GM13976 (cell line): Measurements from ENCODE around the gene HAUS8.

Experiments
- DNase-seq: peaks from one replicate; pipeline ENCODE4 v3.0.0; 2012; ENCODE audit warnings: low spot score
- in situ Hi-C: fragments of 300-500 bp; cut with MboI; formaldehyde crosslinking; loops from one replicate; pipeline ENCODE4 v1.12.0; 2022; ENCODE audit warnings: low sequenced_read_pairs, mixed read lengths, inconsistent platforms; ENCODE audit not compliant: unreplicated experiment
- TF ChIP-seq, protein P1 (sequence below): IDR thresholded peaks from 2 replicates; pipeline ENCODE4 v1.5.1; 2012; ENCODE audit warnings: borderline replicate concordance, mild to moderate bottlenecking; ENCODE audit not compliant: insufficient read depth; ENCODE audit errors: extremely low read depth, missing control alignments, control extremely low read depth

The HAUS8 gene

GRCh38 chr19:17077447-17078028 is 2.3 kb upstream of the HAUS8 start:
- in situ Hi-C loops = no loop called here
- TF ChIP-seq, protein P1, sequence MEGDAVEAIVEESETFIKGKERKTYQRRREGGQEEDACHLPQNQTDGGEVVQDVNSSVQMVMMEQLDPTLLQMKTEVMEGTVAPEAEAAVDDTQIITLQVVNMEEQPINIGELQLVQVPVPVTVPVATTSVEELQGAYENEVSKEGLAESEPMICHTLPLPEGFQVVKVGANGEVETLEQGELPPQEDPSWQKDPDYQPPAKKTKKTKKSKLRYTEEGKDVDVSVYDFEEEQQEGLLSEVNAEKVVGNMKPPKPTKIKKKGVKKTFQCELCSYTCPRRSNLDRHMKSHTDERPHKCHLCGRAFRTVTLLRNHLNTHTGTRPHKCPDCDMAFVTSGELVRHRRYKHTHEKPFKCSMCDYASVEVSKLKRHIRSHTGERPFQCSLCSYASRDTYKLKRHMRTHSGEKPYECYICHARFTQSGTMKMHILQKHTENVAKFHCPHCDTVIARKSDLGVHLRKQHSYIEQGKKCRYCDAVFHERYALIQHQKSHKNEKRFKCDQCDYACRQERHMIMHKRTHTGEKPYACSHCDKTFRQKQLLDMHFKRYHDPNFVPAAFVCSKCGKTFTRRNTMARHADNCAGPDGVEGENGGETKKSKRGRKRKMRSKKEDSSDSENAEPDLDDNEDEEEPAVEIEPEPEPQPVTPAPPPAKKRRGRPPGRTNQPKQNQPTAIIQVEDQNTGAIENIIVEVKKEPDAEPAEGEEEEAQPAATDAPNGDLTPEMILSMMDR = no peak
- DNase-seq = no peak

GRCh38 chr19:17076543-17076991 is 1.3 kb upstream of the HAUS8 start:
- in situ Hi-C loops = no loop called here
- TF ChIP-seq, protein P1 = no peak
- DNase-seq = no peak

- in situ Hi-C loops = no loop called here
- TF ChIP-seq, protein P1 = no peak
- DNase-seq = no peak
Measured at GRCh38 chr19:17075864-17076542, 751 bp upstream of the HAUS8 start.

- in situ Hi-C loops = loop anchor here (25.0 kb wide), 1 partner anchor 163 kb away; the partner anchor contains the start of genes NR2F6 and OCEL1
- TF ChIP-seq, protein P1 = no peak
- DNase-seq = no peak
Measured at GRCh38 chr19:17074634-17075034, 618 bp downstream of the HAUS8 start.

DNA sequence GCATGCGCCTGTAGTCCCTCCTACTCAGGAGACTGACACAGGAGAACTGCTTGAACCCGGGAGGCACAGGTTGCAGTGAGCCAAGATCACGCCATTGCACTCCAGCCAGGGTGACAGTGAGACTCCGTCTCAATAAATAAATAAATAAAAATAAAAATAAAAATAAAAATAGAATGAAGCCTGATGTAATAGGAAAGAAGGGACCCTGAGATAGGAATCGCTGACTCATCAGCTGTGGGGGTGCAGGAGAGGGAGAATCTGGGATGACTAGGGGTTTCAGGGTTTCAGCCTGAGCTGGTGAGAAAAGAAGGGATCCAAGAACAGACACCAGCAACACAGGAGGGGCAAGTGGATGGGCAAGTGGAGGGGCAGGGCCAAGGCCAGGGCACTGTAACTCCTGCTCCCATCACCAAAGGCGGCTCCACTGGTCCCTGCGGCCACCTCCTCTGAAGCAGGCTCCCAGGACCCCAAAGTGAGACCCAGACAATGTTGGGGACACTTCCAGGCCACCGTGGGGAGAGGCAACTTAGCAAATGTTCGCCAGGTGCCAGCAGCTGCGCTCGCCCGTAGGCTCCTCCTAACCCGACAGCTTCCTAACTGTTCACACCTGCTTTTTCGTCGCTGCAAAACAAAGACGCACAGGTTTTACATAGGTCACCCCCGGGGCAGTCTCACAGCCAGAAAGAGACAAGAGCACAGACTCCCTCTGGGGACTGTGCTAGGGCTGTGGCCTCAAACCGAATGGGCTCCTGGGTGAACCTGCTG is 1.2 kb downstream of the HAUS8 start:
- in situ Hi-C loops = loop anchor here (25.0 kb wide), 1 partner anchor 163 kb away; the partner anchor contains the start of genes NR2F6 and OCEL1
- DNase-seq = no peak
- TF ChIP-seq, protein P1 = no peak

DNA sequence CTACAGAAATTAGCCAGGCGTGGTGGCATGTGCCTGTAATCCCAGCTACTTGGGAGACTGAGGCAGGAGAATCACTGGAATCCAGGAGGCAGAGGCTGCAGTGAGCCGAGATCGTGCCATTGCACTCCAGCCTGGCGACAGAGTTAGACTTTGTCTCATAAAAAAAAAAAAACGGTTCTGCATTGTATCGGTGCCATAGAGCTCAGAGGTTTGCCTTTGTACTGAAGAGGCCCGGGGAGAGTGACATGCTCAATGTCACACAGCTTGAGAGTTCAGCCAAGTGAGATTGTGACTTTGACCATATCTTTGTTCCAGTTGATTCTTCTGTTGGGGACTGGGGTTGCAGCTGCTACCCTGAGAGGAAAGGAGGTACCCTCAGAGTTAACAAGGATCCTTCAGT is 4.3 kb downstream of the HAUS8 start:
- TF ChIP-seq, protein P1 = no peak
- in situ Hi-C loops = loop anchor here (25.0 kb wide), 1 partner anchor 166 kb away; the partner anchor contains the start of genes NR2F6 and OCEL1

More for the DNA sequence above, 4.3 kb downstream of the HAUS8 start:
- DNase-seq = no peak
